Measurements from ENCODE around the gene LPCAT1. TPM values are rescaled to one million over a fixed set of nuclear protein-coding genes. Genes with fewer than 3 reads are reported as not detected.
"Not testable (repeated sequence)": the region's sequence is repeated elsewhere in the genome, so short reads cannot be mapped to it uniquely, and the experiment has no call there.

Gene LPCAT1
- total RNA-seq, 4 donors from 2014 or later, result 10.4 to 13.2 (median 12.3) TPM

- no peak for TF ChIP-seq POLR2A (IDR thresholded peaks at IDR 0.05)
- TF ChIP-seq CTCF (IDR thresholded peaks at IDR 0.05), result no peak
- WGBS, 2 donors, result 69 to 73% methylated on average over 20 of the region's 20 CpGs
- no peak for DNase-seq (ENCODE audit: low spot score in 2 of 2)
- no peak overlapping the region for H3K4me3 ChIP-seq (ENCODE audit: low read depth, poor library complexity, severe bottlenecking)
- intact Hi-C loops (cut with DNase I; ENCODE audit: low total_unique reads), result loop anchor here (10.0 kb wide), 1 partner anchor 312 kb away; no protein-coding TSS in a partner anchor
Observed at GRCh38 chr5:1506242-1507013, 17.3 kb downstream of the LPCAT1 start.

GRCh38 chr5:1505506-1506241 lies 18.1 kb downstream of the LPCAT1 start:
- intact Hi-C loops (cut with DNase I; ENCODE audit: low total_unique reads), result loop anchor here (10.0 kb wide), 1 partner anchor 311 kb away; no protein-coding TSS in a partner anchor
- no peak for DNase-seq (ENCODE audit: low spot score in 2 of 2)
- no peak for TF ChIP-seq CTCF (IDR thresholded peaks at IDR 0.05)
- no peak for TF ChIP-seq POLR2A (IDR thresholded peaks at IDR 0.05)
- 76 to 84% methylated on average over 24 of the region's 24 CpGs for WGBS, 2 donors
- H3K4me3 ChIP-seq (ENCODE audit: low read depth, poor library complexity, severe bottlenecking), result no peak overlapping the region

GRCh38 chr5:1505089-1505488 lies 18.7 kb downstream of the LPCAT1 start:
- not testable (repeated sequence) for H3K4me3 ChIP-seq (ENCODE audit: low read depth, poor library complexity, severe bottlenecking); DNase-seq (ENCODE audit: low spot score in 2 of 2)
- intact Hi-C loops (cut with DNase I; ENCODE audit: low total_unique reads), result loop anchor here (10.0 kb wide), 1 partner anchor 310 kb away; no protein-coding TSS in a partner anchor
- 61 to 78% methylated on average over 14 of the region's 14 CpGs for WGBS, 2 donors

GRCh38 chr5:1504617-1505016 lies 19.1 kb downstream of the LPCAT1 start:
- intact Hi-C loops (cut with DNase I; ENCODE audit: low total_unique reads), result loop anchor here (10.0 kb wide), 1 partner anchor 310 kb away; no protein-coding TSS in a partner anchor
- 79 to 82% methylated on average over 12 of the region's 12 CpGs for WGBS, 2 donors
- no peak overlapping the region for H3K4me3 ChIP-seq (ENCODE audit: low read depth, poor library complexity, severe bottlenecking)
- TF ChIP-seq CTCF (IDR thresholded peaks at IDR 0.05) (no peak), POLR2A (IDR thresholded peaks at IDR 0.05) (no peak)
- DNase-seq (ENCODE audit: low spot score in 2 of 2), result no peak

GRCh38 chr5:1504069-1504595 lies 19.6 kb downstream of the LPCAT1 start:
- TF ChIP-seq CTCF (IDR thresholded peaks at IDR 0.05) (no peak), POLR2A (IDR thresholded peaks at IDR 0.05) (no peak)
- DNase-seq (ENCODE audit: low spot score in 2 of 2), result no peak
- no peak overlapping the region for H3K4me3 ChIP-seq (ENCODE audit: low read depth, poor library complexity, severe bottlenecking)
- WGBS, 2 donors, result 89 to 94% methylated on average over 14 of the region's 14 CpGs
- intact Hi-C loops (cut with DNase I; ENCODE audit: low total_unique reads), result loop anchor here (10.0 kb wide), 1 partner anchor 309 kb away; no protein-coding TSS in a partner anchor

Data from lower leg skin (tissue), 4 donors.